Stimulated activated CD4-positive, alpha-beta T cell treated with anti-CD3 and anti-CD28 coated beads, Interleukin-2, amount 100 ng/mL, for 24 hours (primary cell): ENCODE results near the gene BRIX1.
A peak's percentile ranks its signal among the peaks of the same experiment; 100 is the strongest.

ENCODE experiments used
- DNase-seq, 2 donors: peaks; one replicate each; pipeline ENCODE4 v3.0.0-alpha.2; 2020

The BRIX1 gene, protein sequence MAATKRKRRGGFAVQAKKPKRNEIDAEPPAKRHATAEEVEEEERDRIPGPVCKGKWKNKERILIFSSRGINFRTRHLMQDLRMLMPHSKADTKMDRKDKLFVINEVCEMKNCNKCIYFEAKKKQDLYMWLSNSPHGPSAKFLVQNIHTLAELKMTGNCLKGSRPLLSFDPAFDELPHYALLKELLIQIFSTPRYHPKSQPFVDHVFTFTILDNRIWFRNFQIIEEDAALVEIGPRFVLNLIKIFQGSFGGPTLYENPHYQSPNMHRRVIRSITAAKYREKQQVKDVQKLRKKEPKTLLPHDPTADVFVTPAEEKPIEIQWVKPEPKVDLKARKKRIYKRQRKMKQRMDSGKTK

DNA sequence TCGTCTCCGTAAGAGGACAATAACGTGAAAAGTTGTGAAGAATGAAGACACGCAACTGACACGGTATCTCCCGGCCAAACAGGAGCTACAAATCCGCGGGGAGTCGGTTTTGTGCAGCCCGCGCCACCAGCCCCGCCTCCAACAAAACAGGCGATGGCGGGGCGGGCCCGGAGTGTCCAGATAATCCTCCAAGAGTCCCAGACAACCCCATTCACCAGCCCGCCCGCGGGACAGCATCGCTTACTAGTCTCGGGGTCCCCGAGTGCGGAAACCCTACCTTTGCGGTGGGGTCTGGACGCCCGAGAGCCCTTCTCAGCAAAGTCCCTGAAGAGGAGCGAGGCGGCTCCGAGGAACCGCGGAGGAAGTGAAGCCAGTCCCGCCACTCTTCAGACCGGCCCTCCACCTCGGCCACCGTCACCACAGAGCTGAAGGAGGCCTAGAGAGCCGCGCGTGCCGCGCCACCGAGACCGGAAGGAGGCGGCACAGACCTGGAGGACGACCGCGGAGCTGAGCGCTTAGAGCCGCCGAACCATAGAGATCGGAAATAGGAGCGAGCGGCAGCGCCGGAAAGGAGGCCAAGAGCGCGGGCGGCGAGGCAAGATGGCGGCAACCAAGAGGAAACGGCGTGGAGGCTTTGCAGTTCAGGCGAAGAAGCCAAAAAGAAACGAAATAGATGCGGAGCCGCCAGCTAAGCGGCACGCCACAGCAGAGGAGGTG, at the start of gene BRIX1, which contains the start of gene RAD1:
TSS of gene BRIX1 (plus strand) at position 573 of the 717 bp plus-strand sequence. CDS start at position 601, 28 bp downstream.
TSS of gene RAD1 (minus strand) at position 366 of the 717 bp plus-strand sequence. CDS start 612 bp downstream, outside the sequence.
- peak; percentile 93 to 94 for DNase-seq

DNA sequence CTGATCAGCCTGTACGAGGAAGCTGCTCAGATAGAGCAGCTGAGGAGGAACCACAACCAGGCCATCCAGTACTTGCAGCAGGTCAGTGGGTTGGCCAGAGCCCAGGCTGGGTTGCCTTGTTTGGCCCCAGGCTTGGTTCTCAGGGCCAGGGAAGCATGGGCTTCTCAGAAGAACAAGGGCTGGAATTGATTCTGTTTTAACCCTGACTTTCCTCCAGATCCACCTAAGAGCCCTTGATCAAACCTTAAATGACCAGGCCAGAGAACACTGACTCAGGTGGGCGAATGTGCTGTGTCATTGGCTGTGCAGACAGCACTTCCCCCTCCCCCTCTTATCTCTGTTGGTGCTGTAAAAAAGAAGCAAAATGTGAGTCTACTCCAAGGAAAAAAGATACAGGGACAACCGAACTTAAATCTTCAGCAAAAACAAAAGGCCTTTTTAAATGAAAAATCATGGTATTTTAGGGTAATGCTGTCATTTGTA, 48.5 kb upstream of the BRIX1 start:
- DNase-seq, result no peak

DNA sequence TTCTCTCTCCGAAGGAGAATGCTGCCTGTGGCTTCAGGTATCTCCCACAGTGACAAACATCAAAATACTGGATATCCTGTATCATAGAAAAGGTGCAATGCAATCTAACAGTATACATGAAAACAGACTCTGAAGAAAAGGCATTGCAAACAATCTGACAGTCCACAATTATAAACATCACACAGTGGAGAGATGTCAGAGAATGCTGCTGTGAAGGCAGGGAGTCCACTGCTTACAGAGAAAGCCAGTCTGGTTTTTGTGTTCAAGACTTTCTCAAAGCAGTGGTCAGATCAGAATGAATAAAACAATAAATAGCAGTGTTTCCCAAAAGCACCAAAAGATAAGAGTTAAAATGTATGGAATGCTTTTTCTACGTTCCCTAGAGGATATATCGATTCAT, 47.9 kb upstream of the BRIX1 start:
- no peak for DNase-seq

DNA sequence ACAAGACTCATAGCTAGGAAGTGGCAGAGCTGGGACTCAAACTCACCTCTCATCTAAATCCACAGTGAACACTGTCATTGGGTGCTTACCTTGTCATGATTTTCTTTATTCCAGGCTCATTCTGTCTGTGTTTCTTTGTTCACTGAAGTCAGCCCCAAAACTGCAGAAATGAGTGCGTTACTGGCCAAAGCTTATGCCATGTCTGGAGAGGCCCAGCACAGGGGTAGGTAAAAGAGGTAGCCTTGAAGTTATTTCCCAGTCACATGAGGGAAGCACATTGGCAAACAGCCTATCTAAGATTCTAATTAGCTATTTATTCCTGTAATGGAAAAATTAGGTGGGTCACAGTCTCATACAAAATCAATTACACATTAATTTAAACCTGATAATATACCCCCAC, 46.7 kb upstream of the BRIX1 start:
- DNase-seq, result no peak

DNA sequence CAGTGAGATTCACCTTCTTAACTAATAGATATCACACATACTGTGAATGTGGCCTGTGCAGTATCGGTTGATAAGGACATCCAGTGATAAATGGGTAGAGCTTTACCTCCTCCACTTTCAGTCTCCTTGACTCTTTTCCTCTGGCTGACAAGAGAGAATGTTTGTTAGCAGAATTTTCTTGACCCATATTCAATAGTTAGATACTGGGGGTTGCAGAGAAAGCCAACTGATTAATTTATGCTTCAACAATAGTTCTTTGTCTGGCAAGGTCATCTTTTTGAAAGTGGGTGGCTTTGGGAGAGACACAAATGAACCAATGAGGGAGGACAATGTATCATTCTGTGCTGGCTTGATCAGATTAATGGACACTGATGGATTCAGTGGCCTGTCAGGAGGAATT, 46.3 kb upstream of the BRIX1 start:
- no peak for DNase-seq

DNA sequence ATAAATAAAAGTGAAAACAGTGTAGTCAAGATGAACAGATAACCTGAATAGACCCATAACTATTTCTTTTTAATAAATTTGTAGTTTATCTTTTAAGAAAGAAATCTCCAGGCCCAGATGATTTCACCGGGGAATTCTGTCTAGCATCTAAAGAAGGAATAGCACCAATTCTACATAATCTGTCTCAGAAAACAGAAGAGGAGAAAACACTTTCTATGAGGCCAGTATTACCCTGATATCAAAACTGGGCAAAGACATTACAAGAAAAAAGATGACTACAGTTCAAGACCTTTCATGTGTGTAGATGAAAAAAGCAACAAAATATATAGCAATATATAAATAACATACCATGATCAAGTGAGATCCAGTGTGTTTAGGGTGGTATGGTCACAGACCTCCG, 45.1 kb upstream of the BRIX1 start:
- DNase-seq, result no peak

DNA sequence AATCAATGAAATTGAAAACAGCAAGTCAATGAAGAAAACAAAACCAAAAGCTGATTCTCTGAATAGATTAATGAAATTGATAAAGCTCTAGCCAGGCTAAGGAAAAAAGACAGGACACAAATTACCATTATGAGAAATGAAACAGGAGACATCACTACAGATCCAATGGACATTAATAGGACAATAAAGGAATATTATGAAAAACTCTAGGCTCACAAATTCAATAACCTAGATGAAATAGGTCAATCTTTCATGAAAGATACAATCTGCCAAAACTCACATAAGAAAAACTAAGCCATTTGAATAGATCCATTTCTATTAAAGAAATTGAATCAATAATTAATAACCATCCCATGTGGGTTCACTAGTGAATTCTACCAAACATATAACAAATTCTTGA, 39.2 kb upstream of the BRIX1 start:
- DNase-seq, result no peak

DNA sequence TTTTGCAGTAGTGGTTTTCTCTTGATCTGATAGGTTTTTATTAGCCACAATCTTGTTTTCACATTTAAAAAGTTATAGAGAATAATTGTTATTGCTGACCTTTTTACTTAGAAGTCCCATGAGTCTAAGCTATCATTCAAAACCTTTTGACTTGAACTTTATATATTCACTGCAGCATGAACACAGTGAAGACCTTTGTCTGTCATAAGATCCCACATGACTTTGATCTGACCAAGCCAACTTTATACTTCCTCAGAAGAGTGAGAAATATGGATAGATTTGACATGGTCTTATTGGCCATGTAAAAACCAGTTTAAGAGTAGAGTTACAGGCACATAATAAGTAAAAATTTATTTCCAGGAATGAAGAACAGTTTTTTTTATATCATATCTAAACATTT, 34.3 kb upstream of the BRIX1 start:
- DNase-seq, result no peak

DNA sequence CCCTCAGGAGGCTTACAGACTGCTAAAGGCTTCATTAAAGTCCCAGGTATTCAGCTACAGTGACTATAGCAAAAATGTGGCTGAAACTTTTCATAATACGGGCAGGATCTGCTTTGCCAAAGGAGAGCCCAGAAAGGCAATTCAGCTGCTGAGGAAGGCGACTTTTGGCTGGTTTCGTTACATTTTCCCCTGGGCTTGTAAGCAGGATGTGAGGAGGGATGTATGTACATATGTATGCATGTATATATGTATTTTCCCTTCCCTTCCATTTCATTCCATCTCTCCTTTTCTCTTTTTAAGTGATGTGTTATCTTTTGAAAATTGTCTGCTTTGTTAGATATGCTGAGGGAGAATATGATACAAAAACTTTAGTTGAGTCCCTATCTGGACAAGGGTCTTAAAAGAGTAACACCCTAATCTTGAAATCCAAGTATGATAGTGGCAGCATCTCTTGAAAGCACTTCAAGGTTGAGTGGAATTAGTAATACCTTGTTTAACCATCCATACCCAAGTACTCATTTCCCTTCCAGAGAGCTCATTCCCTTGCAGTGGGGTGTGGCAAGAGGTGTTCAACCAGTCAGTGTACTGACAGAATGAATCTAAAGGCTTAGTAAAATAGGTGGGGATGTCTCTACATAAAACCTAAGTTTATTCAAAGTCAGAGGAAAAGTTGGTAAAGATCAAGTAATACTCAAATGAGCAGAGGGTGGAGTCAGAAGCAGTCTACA, 29.0 kb upstream of the BRIX1 start:
- DNase-seq, result no peak

DNA sequence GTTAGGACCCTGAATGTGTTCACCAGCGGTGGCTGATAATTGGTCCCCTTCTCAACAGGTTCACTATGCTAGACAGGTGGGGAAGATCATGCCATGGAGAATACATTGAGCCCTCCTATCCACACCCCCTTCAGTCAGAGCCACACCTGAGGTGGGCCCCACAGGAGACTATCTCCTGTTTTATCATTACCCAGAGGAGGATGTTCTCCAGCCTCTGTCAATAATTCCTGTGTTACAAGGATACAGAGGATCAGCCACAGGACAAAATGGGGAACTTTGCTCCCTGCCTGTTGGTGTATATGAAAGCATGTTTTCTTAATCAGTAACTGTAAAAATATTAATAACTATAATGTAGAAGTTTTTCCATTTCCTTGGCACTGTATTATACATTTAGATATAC, 26.1 kb upstream of the BRIX1 start:
- DNase-seq, result no peak

DNA sequence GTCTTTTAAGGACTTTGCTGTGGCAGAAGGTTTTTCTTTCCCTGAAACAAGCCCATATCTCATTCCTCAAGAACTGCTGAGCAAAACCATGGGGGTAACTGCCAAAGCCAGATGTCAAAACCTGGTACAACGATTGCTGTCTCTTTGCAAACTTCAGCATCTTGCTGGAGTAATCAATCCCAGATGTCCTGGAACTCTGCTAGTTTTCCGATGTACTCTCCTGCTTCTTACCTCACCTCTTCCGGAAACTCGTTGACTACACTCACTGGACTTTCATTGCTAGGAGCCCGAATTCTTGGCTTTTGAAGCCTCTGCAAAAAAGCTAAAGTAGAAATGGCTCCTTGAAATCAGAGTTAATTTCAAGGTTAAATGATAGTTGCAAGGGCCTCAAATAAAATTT, 23.5 kb upstream of the BRIX1 start:
- no peak for DNase-seq

DNA sequence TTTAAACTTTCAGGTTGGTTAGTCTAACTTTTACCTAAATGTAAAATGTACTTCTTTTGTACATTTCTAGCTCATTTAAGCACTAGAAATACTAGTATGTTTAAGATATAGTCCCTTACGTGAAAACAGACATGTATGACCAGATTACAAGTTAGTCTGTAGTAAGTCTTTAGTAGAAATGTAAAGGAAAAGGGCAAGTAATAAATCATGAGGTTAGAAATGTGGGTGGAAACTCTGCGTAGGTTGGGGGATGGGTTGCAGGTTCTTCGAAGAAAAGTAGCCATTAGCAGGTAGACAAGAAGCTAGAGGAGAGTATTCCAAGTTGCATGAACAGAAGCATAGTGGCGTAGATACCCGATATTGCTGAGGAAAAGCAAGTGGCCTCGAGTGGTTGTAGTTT, 23.1 kb upstream of the BRIX1 start:
- no peak for DNase-seq

DNA sequence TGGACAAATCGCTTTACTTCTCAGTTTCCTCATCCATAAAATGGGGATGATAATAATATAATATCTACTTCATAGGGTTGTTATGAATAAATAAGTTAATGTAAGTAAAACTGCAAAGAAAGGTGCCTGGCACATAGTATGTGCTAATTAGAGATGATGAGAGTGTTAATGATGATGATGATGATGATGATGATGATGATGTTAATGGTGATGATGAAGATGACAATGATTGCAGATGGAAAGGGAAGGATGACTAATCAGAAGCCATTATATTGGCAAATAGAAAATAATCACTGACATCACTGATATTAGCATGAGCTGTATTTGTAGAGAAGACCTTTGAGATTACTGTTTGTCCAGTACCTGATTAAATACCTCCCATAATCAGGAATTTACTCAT, 20.8 kb upstream of the BRIX1 start:
- DNase-seq, result no peak

DNA sequence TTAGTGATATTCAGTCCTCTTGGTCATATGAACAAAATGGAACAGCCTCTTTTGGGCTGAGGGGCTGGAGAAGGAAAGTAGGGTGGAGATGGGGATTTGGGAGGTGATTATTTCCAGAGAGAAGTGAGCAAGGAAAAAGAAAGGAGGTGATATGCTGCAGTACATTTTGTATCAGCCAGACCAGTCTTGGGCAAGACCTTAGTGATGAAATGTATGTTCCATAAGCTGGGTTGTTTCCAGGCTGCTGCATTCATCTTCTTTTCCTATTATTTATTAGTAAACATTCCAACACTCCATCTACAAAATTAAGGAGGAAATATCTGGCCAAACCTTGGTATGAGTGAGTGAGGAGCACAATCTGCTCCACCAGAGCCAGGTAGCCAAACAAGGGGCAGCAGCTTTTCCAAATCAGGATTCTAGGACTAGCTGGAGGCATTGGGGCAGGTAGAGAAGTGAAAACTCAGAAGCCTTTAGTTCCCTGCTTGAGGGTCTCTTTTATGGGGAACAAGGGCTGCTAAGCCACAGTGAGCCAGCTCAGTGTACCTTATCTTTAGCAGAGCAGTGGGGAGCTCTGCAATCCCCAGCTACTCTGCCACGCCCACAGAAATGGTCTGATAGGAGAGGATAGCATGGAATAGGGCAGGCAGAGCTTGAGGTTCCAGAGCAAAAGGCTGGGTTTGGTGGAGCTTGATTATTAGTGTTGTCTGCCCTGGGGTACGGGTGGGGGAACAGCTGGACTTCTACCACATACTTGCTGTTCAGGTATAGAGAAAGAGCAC, 19.7 kb upstream of the BRIX1 start:
- DNase-seq, result no peak

DNA sequence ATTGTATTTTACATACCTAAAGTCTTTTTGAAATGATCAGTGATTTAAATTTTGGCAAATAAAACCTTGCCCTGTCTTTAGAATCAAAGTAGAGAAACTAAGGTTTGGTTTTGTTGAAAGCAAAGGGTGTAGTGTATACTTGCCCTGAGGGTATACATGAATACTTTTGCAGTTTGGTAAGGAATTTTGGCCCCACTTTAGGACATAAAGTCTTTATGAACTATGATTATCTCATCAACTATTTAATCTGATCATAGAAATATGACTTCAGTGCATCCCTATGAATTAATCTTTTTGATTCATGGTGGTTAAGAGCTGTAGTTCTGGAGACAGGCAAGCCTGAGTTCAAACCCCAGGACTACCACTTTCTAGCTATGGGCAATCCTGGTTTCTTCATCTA, 17.9 kb upstream of the BRIX1 start:
- no peak for DNase-seq

DNA sequence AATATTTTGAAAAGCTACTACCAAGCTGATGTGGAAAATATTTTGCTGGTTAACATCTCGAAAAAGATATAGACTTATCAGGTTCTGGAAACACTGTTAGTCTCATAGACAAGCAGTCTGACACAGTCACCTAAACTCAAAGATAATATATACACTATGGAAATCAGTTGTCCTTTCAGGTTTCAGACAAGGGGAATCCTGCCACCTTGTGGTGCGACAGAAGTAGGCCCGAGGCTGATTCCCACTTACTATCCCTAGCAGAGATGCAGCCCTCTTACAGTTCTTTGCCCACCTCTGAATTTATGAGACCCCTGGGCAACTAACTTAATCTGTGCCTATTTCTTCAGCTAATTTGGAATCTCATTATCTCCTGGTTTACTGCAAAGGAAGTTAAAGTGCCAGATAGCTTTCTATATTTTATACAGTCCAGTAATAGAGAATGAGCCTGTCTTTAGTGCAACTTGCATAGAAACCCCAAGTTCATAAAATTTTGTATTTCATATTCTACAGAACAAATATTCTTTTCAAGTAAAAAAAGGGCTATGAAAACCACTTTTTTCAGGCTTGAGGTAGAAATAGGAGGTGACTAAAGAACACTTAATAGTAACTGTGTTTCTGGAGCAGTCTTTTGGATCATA, 17.1 kb upstream of the BRIX1 start:
- peak; percentile 64 to 68 for DNase-seq

DNA sequence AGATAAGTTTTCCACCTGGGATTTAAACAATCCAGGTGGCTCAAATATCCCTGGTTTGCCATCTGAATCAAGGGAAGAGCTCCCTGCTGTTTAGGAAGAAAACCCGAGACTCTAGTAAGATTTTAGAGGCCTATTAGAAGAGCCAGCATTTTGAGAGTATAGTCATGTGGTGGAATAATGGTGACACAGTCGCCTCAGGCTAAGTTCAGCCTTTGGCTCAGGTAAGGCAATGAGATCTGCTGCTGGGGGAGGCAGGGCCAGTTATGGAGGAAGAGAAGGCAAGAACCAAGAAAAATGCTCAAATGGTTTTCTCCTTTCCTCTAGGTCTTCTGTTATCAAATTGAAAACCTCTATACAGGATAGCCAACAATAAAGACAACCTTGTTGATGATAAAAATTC, 16.4 kb upstream of the BRIX1 start:
- no peak for DNase-seq

DNA sequence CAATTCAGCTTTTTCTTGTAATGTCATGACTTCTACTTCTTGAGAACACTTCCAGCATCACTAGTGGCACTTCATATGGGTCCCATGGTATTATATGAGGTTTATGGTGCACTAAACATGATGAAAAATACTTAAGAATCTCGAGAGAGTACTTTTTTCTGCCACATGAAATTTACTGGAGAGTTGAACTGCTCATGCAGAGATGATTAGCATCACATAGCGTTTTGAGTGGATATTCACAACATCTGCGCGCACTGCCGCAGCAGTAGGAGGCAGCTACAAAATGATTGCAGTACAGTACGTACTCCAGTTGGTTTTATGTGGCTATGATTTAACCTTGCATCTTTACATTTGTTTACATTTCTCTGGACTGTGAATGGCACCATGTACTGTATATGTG, 14.9 kb upstream of the BRIX1 start:
- DNase-seq, result no peak

DNA sequence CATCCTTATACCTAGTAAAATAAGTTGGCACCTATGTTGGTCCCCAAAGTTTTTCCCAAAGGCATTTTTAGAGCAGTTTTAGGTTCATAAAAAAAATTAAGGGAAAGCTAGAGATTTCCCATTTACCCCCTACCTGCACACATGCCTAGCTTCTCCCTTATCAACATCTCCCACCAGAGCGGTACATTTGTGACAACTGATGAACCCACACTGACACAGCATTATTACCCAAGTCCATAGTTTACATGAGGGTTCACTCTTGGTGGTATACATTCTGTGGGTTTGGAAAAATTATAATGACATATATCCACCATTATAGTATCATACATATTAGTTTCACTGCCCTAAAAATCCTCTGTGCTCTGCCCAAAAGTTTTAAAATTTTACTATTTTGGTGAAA, 12.3 kb upstream of the BRIX1 start:
- DNase-seq, result no peak

DNA sequence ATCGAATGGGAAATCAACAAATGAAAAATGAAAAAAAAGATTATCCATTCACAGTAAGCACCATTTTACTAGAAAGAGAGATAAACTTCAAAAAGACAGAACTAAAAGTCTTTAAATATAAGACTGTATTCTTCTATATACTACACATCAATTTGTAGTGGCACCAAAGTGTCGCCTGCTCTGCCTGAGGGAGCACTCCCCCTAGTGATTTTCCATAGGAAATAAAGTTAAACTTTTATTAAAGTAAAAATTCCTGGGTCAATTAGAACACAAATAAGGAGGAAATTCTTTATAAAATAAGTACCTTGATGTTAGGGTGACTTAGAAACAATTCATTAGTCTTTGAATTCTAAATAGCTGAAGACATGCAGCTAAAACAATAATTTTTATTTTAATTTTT, 9.9 kb upstream of the BRIX1 start:
- DNase-seq, result no peak

DNA sequence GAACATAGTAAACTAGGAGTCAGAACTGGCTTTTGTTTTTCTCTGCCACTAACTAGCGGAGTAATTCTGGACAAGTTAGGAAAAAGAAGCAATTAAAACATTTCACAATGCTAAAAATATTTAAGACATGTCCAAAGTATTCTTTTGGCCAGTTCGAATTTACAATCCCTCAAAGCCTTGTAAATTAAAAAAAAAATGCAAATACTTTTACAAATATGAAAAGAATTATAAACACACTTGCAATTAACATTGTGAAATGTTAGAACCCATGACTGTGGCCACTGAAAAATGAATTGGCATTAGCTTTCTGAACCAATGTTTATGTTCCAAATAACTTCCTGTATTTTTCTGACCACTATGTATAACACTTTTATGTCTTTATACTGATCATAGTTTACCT, 2.4 kb upstream of the BRIX1 start:
- no peak for DNase-seq

DNA sequence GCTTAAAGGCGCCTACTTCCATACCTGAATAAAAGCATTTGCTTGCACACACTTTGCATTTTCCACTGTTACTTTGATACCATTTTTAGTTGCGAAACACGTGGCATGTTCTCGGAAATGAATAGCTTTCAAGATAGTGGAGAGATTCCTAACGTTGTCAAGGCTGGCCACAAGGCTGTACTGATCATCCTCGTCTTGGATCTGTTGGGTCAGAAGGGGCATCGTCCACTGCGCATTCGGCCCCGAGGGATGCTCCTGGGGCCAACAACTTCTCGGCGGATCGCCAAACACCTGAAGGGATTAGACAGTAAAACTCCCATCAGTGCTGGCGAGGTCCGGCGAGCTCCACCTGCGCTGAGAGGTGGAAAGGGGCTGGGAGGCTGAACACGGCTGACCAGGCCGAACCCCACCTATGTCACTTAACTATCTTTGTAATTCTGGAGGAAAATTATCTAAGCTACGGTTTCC, 806 bp upstream of the BRIX1 start:
- no peak for DNase-seq
